ENCODE data around the gene COL11A1.

- TF ChIP-seq EZH2 (IDR thresholded peaks at IDR 0.05; ENCODE audit: borderline replicate concordance) = no peak
- no peak for TF ChIP-seq EZH2phosphoT487 (IDR thresholded peaks at IDR 0.05; ENCODE audit: low read depth, severe bottlenecking, unreplicated experiment)
- TF ChIP-seq CTCF (IDR thresholded peaks at IDR 0.05; ENCODE audit: poor library complexity) = no peak
Measured at GRCh38 chr1:102941366-102941947, 166.9 kb downstream of the COL11A1 start.

Data from hepatocyte (in vitro differentiated cells).